ENCODE data around the gene RGS3.
"Not testable (repeated sequence)": the region's sequence is repeated elsewhere in the genome, so short reads cannot be mapped to it uniquely, and the experiment has no call there.

The RGS3 gene

DNA sequence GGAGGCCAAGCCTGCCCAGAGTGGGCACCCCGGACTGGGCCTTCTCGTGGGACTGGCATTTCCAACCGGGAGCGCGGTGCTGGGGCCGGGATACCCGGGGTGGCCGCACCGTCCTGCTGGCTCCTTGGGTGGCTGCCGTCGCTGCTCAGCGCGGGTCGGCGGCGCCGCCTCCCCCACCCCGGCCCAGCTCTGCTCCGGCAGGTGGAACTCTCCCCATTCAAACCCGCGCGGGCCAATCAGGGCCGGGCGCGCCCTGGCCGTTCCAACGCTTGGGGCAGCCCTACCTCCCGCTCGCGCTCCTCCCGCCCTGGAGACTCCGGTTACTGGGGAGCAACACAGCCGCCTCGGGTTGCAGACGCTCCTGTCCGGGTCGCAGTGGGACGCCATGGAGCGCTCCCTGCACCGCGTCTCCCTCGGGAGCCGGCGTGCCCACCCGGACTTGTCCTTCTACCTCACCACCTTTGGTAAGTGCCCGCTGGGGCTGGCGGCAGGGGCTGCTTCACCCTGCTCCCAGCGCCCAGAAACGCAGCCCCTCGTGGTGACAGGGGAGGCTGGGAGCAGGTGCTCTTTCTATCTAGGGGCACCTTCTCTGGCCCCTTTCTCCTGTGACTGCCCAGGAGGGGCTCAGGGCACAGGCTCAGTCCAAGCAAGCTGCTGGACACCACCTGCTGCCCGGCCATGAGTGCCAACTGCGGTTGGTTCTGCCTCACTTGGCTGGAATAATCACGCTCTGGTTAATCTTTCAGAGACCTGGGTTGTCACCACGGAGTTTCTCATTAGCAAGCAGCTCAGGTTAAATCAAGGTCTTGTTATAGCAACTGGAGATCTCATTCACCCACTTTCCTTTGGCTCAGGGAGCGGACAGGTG is at the start of gene RGS3:
RGS3 (plus strand) TSS at position 310 of the 868 bp plus-strand sequence; CDS start at position 386, 76 bp downstream.
- no peak for DNase-seq (ENCODE audit: extremely low read depth in 1 of 2, low read depth in 1 of 2)

DNA sequence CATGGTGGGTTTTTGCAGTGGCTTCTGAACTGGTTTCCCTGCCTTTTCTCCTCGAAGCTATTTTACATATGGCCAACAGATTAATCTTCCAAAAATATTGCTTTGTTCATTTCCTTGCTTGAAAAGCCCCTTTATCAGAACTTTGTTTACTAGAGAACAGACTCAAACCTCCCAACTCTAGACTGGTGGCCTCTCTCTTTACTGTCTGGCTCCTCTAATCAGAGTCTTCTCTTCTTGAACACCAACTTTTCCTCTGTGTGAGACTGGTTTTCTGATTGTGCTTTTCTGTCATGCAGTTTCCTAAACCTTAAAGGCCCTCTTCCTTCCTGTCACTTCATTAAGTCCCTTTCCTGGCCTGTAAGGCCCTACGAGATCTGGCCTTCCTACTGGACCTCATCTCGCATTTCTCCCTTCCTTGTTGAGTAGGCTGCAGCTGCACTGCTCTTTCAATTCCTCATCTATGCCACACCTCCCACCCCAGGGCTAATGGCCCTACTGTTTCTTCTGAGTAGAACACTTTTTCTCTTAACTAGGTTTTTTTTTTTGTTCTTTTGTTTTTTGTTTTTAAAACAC is 47.3 kb upstream of the RGS3 start:
- no peak for DNase-seq (ENCODE audit: extremely low read depth in 1 of 2, low read depth in 1 of 2)

DNA sequence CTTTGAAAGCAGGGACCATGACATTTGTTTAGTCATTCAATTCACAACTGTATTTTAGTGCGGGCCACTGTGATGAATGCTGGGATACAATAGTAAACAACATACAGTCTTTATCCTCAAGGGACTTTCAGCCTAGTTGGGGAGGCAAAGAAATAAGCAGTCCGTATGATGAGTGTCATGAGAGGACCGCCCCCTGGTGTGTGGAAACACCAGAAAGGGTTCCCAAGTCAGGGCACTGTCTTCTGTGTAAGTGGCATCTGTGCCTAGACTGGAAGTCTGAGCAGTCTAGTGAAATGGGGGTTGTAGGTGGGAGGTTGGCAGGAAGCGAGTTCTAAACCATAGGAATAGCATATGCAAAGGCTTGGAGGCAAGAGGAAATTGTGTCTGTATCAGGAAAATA is 46.2 kb upstream of the RGS3 start:
- no peak for DNase-seq (ENCODE audit: extremely low read depth in 1 of 2, low read depth in 1 of 2)

DNA sequence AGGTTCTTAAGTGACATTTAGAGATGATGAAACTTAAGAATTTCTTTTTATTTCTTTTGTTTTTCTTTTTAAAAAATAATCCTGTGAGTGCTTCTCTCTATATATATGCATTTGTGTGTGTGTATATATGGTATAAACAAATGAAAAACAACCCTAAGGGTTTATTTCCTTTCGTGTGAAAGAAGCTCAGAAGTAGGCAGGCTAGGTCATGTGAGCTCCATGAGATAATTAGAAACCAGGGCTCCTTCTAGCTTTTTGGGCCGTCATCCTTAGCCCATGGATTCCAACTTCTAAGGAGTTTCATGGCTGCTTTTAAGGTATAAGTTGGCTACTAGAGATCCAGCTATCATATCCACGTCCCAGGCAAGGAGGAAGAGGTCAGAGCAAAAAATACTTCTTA is 41.8 kb upstream of the RGS3 start:
- DNase-seq (ENCODE audit: extremely low read depth in 1 of 2, low read depth in 1 of 2) = no peak

DNA sequence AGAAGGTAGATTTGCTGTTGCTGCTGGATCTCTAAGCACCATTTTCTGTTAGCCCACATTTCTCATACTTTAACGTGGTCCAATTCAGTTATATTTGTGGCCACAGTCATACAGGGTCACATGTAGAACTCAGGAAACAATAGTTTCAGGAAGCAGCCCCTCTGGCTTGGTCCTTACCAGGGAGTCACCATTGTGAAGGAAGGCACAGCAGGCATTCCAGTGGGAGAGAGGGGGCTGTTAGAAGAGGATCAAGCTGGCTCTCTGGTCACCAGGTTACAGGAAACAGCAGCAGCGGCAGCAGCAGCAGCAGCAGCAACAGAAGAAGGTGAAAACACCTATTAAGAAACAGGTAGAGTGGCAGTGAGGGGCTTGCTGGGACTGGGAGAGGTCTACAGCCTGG is 38.5 kb upstream of the RGS3 start:
- DNase-seq (ENCODE audit: extremely low read depth in 1 of 2, low read depth in 1 of 2) = no peak

DNA sequence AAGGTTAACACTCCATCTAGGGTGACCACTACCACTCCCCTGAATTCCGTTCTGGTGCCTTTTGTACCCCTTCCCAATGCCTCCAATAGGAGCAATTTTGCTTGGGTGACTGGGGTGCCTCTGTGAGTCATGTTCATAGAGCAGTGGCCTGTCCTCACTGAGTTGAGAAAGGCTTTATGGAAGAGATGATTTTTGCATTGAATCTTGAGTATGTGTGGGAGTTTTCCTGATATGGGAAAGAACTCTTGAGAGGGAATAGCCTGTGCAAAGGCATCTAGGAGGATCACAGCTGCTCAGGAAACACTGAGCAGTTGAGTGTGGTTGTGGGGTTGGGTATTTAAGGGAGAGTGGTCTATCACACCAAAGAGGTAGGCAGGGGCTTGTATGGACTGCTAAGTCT is 36.8 kb upstream of the RGS3 start:
- DNase-seq (ENCODE audit: extremely low read depth in 1 of 2, low read depth in 1 of 2) = no peak

DNA sequence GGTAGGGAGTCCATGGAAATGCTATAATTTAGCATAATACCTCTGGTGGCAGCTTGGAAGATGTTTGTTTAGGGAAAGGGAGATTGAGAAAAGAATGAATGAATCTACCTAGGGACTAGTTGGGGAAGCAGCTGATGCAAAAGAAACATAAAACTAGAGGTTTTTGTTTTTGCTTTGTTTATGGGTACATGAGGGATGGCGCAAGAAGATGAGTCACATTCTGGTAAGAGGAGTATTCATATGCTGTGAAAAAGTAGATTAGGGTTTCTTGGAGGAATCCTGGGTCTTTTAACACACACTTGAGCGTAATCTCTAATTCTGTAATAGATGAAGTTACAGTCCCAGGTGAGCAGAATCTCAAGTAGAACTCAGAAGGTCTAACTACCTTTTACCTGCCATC is 35.9 kb upstream of the RGS3 start:
- no peak for DNase-seq (ENCODE audit: extremely low read depth in 1 of 2, low read depth in 1 of 2)

DNA sequence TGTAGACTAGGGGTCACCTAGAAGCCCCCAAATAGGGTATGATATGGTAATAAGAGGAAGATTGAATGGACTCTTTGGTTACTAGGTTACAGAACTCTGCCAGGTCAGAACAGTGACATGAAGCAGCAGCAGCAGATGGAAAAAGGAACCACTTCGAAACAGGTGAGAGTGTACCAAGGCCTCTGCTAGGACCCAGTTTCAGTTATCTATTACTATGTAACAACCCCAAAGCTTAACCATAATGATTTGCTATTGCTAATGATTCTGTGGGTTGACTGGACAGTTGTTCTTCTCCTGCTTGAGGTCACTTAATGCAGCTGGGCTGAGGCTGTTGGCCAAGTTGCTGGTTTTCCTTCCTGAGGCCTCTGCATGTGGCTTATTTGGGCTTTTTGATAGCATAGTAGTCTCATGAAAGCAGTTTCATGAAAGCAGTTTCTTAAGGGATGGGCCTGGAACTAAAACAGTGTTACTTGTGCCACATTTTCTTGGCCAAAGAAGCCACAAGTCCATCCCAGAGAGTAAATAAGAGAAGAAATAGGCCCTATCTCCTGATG is 35.4 kb upstream of the RGS3 start:
- no peak for DNase-seq (ENCODE audit: extremely low read depth in 1 of 2, low read depth in 1 of 2)

DNA sequence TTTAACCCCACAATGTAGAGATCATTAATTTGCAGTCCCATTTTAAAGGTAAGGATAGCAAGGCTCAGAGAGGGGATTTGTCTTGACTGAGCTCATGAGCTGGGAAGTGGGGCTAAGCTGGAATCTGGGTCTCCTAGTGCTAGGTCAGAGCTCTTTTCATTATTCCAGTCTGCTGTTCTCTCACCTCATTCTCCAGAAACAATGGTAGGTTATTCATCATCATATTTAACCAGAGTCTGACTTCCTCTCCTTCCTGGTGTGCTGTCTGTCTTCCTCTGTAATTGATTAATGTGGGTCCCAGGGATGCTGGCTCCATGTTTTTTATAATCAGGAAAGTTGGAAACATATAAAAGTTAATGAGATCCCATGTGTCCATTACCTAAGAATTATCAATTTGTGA is 32.3 kb upstream of the RGS3 start:
- no peak for DNase-seq (ENCODE audit: extremely low read depth in 1 of 2, low read depth in 1 of 2)

DNA sequence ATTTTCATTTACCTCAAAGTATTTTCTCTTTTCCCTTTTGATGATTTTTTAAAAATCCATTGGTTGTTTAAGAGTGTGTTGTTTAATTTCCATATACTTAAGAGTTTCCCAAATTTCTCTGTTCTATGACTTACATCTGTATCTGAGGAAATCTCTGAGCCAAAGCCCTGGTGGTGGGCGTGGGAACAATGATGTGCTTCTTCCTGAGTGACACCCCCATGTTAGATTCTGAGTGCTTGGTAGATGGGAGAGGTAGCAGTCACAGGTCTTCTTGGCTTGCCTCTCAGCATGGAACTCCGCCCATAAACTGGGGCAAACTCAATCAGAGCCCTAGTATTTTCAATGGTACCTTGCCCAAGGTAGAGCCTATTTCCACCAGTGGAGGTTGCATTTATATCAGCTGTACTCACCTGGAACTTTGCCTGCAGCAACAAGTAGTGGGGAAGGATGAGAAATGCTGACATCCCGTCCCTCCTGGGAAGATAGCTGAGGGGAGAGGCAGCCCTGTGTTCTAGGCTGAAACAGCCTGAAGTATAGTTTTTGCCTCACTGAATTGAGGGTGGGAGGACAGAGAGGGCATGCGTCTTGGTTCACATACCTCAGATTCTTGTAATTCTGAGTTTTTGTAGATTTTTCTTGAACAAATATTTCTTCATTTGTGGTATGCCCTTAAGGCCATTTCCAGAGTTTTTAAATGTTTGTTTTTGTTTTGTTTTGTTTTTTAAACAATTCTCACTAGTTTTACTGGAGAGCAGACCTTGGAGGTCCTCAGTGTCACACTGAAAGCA is 26.6 kb upstream of the RGS3 start:
- no peak for DNase-seq (ENCODE audit: extremely low read depth in 1 of 2, low read depth in 1 of 2)

DNA sequence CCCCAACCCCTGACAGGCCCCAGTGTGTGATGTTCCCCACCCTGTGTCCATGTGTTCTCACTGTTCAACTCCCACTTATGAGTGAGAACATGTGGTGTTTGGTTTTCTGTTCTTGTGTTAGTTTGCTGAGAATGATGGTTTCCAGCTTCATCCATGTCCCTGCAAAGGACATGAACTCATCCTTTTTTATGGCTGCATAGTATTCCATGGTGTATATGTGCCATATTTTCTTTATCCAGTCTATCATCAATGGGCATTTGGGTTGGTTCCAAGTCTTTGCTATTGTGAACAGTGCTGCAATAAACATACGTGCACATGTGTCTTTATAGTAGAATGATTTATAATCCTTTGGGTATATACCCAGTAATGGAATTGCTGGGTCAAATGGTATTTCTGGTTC is 25.8 kb upstream of the RGS3 start:
- DNase-seq (ENCODE audit: extremely low read depth in 1 of 2, low read depth in 1 of 2) = not testable (repeated sequence)

DNA sequence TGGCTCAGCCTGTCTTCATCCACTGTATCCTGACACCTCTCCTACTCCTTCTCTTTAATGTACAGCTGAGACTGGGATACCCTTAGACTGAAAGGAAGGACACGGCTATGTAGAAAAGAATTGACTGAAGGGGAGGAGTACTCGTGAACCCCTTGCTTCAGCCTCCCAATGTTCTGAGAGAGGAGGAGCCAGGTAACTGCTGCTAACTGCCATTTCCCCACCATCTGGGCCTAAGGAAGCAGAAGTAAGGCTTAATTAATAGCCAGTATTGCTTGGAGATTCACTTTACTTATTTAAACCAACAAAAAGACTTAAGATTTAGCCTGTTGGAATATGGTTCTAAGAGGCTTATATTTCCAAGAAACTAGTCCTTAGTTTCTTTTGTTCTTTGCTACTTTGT is 18.8 kb upstream of the RGS3 start:
- no peak for DNase-seq (ENCODE audit: extremely low read depth in 1 of 2, low read depth in 1 of 2)

DNA sequence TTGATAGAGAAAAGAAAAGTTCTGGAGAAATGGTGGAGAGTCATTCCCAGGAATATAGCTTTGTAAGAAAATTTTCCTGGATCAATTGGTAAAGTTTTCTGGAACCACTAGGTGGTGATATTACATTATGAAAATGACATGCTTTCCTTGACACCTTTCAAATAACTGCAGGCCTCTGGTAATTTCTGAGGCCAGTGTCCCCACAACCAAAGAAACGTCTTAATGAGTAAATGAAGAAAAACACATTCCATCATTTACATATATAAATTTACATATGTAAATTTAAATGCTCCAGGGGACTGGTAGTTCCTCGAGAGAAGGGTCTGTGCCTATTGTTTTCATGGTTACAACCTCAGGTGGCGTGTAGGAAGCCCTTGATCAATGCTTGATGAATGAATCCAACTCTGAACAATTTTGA is 17.2 kb upstream of the RGS3 start:
- DNase-seq (ENCODE audit: extremely low read depth in 1 of 2, low read depth in 1 of 2) = no peak

DNA sequence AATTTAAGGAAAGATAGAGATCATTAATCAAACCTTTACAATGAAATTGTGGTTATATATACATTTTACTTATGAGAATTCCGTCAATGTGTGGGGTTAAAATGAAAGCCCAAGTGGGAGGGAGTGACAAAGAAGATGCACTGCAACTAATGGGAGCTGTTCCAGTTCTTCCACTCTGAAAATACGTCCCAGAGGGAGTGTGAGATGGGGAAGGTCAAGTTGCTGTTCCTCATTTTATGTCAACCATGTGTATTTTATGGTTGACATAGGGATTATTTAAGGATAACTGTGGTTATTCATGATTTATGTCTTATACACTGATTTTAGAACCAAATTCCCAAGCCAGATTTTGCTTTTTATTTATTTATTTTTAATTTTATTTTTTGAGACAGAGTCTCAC is 14.2 kb upstream of the RGS3 start:
- DNase-seq (ENCODE audit: extremely low read depth in 1 of 2, low read depth in 1 of 2) = no peak

DNA sequence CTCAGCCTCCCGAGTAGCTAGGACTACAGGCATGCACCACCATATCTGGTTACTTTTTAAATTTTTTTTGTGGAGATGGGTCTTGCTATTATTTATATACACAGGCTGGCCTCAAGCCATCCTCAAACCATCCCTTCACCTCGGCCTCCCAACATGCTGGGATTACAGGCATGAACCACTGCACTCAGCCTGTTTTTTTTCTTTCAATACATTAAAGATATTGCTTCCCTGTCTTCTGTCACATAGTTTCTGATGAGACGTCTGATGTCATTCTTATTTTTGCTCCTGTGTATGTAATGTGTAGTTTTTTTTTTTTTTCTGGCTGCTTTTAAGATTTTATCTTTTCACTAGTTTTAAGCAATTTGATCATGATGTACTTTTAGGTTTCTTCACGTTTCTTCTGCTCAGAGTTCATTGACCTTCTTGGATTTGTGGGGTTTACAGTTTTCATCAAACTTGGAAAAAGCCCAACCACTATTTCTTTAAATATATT is 11.4 kb upstream of the RGS3 start:
- DNase-seq (ENCODE audit: extremely low read depth in 1 of 2, low read depth in 1 of 2) = no peak

DNA sequence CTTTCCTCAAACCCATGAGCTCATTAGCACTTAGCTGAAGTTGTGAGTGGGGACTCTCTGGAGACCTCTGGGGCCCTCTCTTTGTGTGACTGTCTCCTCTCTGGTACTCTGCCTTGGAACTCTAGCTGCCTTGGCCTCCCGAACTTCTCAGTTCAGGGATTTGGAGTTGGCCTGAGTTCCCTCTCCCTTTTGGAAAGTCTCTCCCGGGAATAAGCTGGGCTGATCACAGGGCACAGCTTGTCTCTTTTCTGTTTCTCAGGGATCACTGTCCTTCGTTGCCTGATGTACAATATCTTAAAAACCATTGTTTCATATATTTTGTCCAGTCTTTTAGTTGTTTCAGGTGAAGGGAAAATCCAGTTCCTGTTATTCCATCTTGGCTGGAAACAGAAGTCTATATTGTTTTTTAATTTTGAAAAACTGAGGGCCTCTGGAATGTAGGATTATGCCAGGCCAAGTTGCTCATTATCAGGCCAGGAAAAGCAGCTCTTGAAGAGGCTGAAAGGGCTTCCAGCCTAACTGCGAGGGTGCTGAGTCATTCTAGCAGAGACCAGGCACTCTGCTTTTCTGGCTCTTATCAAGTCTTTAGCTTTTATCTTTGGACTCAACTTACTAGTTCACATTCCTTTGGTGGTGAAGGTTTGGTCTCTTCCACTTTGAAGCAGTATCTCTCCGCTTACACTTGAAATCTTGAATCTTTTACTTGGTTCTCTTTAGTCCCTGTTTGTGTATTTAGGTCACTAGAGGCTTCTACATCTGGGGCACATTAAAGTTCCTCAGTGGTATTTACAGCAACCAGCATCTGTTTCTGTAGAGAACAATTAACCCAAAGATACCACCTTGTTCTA is 8.4 kb upstream of the RGS3 start:
- DNase-seq (ENCODE audit: extremely low read depth in 1 of 2, low read depth in 1 of 2) = no peak

DNA sequence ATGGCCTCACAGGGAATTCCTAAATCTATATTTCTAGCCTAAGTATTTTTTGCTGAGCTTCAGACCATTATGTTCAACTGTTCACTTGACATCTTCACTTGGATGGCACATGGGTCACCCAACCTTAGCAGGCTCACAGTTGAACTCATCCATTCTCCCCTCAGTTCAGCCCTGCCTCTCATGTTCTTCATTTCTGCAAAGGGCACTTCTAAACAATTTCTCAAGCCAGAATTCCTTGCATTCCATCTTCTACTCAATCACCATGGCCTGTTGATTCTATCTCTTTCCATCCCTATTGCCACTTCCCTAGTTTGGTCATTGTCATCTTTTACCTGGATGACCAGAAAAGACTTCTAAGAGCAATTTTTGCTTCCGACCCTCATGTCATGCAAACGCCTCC is 7.3 kb upstream of the RGS3 start:
- no peak for DNase-seq (ENCODE audit: extremely low read depth in 1 of 2, low read depth in 1 of 2)

DNA sequence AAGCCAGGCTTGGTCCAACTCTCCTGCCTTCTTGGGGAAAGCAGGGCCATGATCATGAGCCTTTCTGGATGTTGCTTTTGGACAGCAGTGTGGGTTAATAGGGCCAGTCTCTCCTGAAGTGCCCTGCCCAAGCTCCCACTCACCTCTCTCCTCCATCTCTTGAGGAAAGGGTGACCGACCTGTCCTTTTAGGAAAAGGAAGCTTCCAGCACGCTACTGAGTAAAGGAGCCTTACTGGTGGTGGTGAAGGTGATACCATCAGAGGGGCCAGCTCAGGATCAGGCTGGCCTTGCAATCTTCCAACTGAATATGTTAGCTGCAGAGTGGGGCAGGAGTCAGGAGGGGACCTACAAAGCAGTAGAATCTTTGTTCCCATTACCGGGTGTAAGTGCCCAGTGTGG is 2.2 kb upstream of the RGS3 start:
- DNase-seq (ENCODE audit: extremely low read depth in 1 of 2, low read depth in 1 of 2) = no peak

DNA sequence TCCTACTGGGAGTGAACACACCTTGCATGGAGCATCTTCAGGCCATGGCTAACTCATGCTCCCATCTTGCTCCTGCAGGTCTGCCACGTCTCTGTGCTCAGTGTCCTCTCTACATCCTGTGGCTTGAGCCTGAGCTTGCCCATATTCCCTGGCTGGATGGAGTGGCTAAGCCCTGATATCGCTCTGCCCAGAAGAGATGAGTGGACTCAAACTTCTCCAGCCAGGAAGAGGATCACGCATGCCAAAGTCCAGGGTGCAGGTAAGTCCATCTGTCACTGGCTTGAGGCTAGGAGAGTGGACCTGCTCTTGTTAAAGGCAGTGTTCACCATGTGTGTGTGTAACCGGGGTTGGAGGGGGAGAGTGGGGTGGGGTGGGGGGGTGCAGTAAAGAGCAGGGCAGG is 1.6 kb upstream of the RGS3 start:
- no peak for DNase-seq (ENCODE audit: extremely low read depth in 1 of 2, low read depth in 1 of 2)

DNA sequence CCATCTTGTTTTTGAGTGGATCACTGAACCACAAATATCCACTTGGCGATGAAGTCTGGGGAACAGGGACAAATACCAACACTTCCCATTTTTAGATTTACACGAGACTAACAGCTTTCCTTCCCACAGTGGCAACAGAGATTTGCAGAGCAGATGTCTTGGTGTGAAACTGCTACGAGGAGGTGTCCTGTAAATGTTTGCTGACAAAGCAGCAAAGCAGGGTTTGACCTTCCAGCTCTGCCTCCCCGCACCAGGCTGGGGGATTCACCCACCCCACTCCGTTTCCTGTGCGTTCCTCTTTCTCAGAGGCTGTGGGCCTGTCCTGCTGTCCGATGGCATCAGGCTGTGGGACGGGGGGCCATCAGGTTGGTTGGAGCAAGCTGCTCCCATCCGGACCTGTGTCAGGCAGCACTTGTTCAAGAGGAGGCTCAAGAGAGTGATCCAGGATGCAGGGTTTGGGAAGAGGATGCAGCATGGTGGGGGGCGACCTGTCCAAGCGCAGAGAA is 693 bp upstream of the RGS3 start:
- DNase-seq (ENCODE audit: extremely low read depth in 1 of 2, low read depth in 1 of 2) = no peak
